HG03095 (cell line): ENCODE results near the gene APC2.
"Not testable (repeated sequence)": the region's sequence is repeated elsewhere in the genome, so short reads cannot be mapped to it uniquely, and the experiment has no call there.

Source experiments
- ATAC-seq: cut with Tn5 transposase; IDR thresholded peaks from one replicate; pipeline ENCODE4 v1.9.1; 2021; ENCODE audit warnings: moderate library complexity; ENCODE audit not compliant: unreplicated experiment

Gene APC2

GRCh38 chr19:1491114-1491848 lies 41.4 kb downstream of the APC2 start, which contains the start of gene REEP6:
REEP6 (plus strand) TSS chr19:1491181; CDS start chr19:1491270, 89 bp downstream.
- no peak for ATAC-seq

- ATAC-seq = no peak
Observed at GRCh38 chr19:1491849-1492170, 41.9 kb downstream of the APC2 start.

- ATAC-seq = no peak
Observed at GRCh38 chr19:1492474-1493006, 42.6 kb downstream of the APC2 start.

GRCh38 chr19:1494115-1494815 lies 44.3 kb downstream of the APC2 start:
- ATAC-seq = no peak

- no peak for ATAC-seq
Observed at GRCh38 chr19:1495051-1495798, 45.3 kb downstream of the APC2 start.

- ATAC-seq = no peak
Observed at GRCh38 chr19:1495799-1496713, 46.1 kb downstream of the APC2 start.

GRCh38 chr19:1496714-1497577 lies 47.0 kb downstream of the APC2 start:
- ATAC-seq = no peak

GRCh38 chr19:1497578-1498235 lies 47.8 kb downstream of the APC2 start:
- no peak for ATAC-seq

- not testable (repeated sequence) for ATAC-seq
Observed at GRCh38 chr19:1499231-1499630, 49.3 kb downstream of the APC2 start.

GRCh38 chr19:1501200-1501595 lies 51.3 kb downstream of the APC2 start:
- no peak for ATAC-seq

GRCh38 chr19:1502433-1503088 lies 52.6 kb downstream of the APC2 start:
- no peak for ATAC-seq

GRCh38 chr19:1503089-1503924 lies 53.4 kb downstream of the APC2 start:
- ATAC-seq = no peak

GRCh38 chr19:1503925-1504773 lies 54.2 kb downstream of the APC2 start:
- ATAC-seq = no peak

GRCh38 chr19:1505012-1505411 lies 55.1 kb downstream of the APC2 start:
- no peak for ATAC-seq

- no peak for ATAC-seq
Observed at GRCh38 chr19:1505991-1506881, 56.3 kb downstream of the APC2 start.

- ATAC-seq = no peak
Observed at GRCh38 chr19:1507192-1507660, 57.3 kb downstream of the APC2 start.
